Right lobe of liver (tissue), 6 donors: ENCODE measurements around the gene TRMT1L. TPM values are rescaled to one million over a fixed set of nuclear protein-coding genes. Genes with fewer than 3 reads are reported as not detected.

Source experiments
- ATAC-seq, 4 donors: fragments of 200-7000 bp; cut with Tn5 transposase; one replicate each; pipeline ENCODE4 v1.9.1; 2020; ENCODE audit warnings: mild to moderate bottlenecking in 4 of 4, moderate library complexity in 4 of 4
- DNase-seq, 3 donors: peaks; one replicate each; pipeline ENCODE4 v3.0.0-alpha.2; 2020
- H3K27ac ChIP-seq, 3 donors: fragments of 200-600 bp; one replicate each; pipeline ENCODE4 v1.8.0; 2022
- H3K27me3 ChIP-seq, 2 donors: fragments of 200-600 bp; one replicate each; pipeline ENCODE4 v1.8.0; 2022
- H3K36me3 ChIP-seq, 4 donors: fragments of 200-600 bp; sonication (generic) in 1 of 4; one replicate each; pipeline versions ENCODE4 v1.5.1 to v1.8.0; 2017 to 2022; ENCODE audit warnings: control low read depth in 1 of 4
- H3K4me1 ChIP-seq, 4 donors: fragments of 200-600 bp; sonication (generic) in 1 of 4; one replicate each; pipeline versions ENCODE4 v1.5.1 to v1.8.0; 2017 to 2022; ENCODE audit warnings: control low read depth in 1 of 4
- H3K4me3 ChIP-seq, 3 donors: fragments of 200-600 bp; one replicate each; pipeline ENCODE4 v1.8.0; 2022
- H3K9me3 ChIP-seq, 4 donors: fragments of 200-600 bp; sonication (generic) in 1 of 4; one replicate each; pipeline versions ENCODE4 v1.5.1 to v1.8.0; 2017 to 2022; ENCODE audit warnings: control low read depth in 1 of 4
- CTCF ChIP-seq, 4 donors: fragments of 200-600 bp in 3 of 4; fragments of 450-650 bp in 1 of 4; IDR thresholded peaks; one replicate each; pipeline versions ENCODE4 v1.5.1 to v1.8.0; 2016 to 2022; ENCODE audit warnings: antibody characterized with exemption in 4 of 4, mild to moderate bottlenecking in 2 of 4
- POLR2A ChIP-seq: fragments of 450-650 bp; IDR thresholded peaks from one replicate; pipeline ENCODE4 v1.6.1; 2017; ENCODE audit warnings: antibody characterized with exemption, mild to moderate bottlenecking
- whole genome bisulfite sequencing: methylation state at CpG from one replicate; pipeline ENCODE4 v1.1.6; 2018; ENCODE audit warnings: low coverage, low lambda C conversion rate; ENCODE audit not compliant: insufficient coverage; ENCODE audit errors: missing lambda C conversion rate; 5-methylcytosine and 5-hydroxymethylcytosine counted together
- intact Hi-C, 2 donors: fragments of 100-400 bp; cut with DNase I; formaldehyde crosslinking; loops; one replicate each; pipeline versions ENCODE4 v1.11.2 to v1.14.1; 2022
- total RNA-seq, 6 experiments: library from RNA; depleted of rRNA in 2 of 6; stranded (reverse); fragments of >200 nt in 2 of 6; fragmentation: NEBNext Ultra II Directional in 3 of 6; extraction: Animal tissue kit (Norgen Biotek cat#: 25700) in 3 of 6; gene quantifications; one replicate each; pipeline versions ENCODE4 v1.1.0 to v1.2.4, GENCODE V29; 2016 to 2023
- donor health status: DM: no; HTN: yes; CAD: no.
- donor health status: DM: no; HTN: no; CAD: no.
- donor health status: DM: no; HTN: no; CAD: no.
- donor health status: DM: no; HTN: yes; CAD: no.
- donor health status: DM: no; HTN: yes; CAD: no.

Gene TRMT1L
- total RNA-seq, 6 experiments from 2014 or later = 7.9 to 19.2 (median 10.3) TPM

DNA sequence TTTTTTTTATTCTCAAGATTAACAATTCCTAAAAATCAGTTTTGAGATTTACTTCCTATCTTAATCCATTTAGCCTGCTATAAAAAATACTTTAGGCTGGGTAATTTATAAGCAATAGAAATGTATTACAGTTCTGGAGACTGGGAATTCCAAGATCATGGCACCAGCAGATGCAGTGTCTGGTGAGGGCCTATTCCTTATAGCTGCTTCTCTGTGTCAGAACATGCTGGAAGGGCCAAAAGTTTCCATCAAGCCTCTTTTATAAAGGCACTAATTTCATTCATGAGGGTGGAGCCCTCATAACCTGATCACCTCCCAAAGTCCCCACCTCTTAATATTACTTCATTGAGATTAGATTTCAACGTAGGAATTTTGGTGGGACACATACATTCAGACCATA is 69.7 kb downstream of the TRMT1L start:
- TF ChIP-seq CTCF (IDR thresholded peaks at IDR 0.05) (no peak), POLR2A (no peak)
- 93% methylated on average over 1 of the region's 1 CpG for WGBS
- Histone ChIP-seq H3K27ac (no peak overlapping the region), H3K4me3 (no peak overlapping the region), H3K4me1 (no peaks in the 10 kb centered on the region), H3K36me3 (no peaks in the 10 kb centered on the region), H3K9me3 (no peaks in the 10 kb centered on the region), H3K27me3 (no peaks in the 10 kb centered on the region)
- intact Hi-C loops = no loop called here
- no peak for ATAC-seq
- no peak for DNase-seq

DNA sequence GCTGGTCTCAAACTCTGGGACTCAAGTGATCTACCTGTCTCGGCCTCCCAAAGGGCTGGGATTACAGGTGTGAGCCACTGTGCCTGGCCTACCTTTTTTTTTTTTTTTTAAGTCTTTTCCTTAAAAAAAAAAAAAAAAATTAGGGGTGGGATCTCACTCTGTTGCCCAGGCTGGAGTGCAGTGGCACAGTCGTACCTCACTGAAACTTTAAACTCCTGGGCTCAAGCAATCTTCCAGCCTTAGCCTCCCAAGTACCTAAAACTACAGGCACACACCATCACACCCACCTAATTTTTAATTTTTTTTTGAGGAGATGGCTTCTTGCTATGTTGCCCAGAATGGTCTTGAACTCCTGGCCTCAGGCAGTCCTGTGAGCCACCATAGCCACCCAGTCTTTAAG is 72.9 kb downstream of the TRMT1L start:
- intact Hi-C loops = no loop called here
- Histone ChIP-seq H3K4me1 (no peaks in the 10 kb centered on the region), H3K36me3 (no peaks in the 10 kb centered on the region), H3K9me3 (no peaks in the 10 kb centered on the region), H3K27me3 (no peaks in the 10 kb centered on the region), H3K27ac (no peak overlapping the region), H3K4me3 (no peak overlapping the region)
- WGBS = 93% methylated on average over 2 of the region's 2 CpGs
- TF ChIP-seq POLR2A (no peak), CTCF (IDR thresholded peaks at IDR 0.05) (no peak)
- DNase-seq (no peak), ATAC-seq (no peak)

- intact Hi-C loops = no loop called here
- no peak overlapping the region for H3K27ac ChIP-seq
- no peaks in the 10 kb centered on the region for H3K9me3 ChIP-seq
- no peaks in the 10 kb centered on the region for H3K36me3 ChIP-seq
- no peak for TF ChIP-seq POLR2A
- no peak for TF ChIP-seq CTCF (IDR thresholded peaks at IDR 0.05)
- DNase-seq (no peak), ATAC-seq (no peak)
- peaks cover 0 to 1% (median 0%) of the 10 kb centered on the region in 4 donors for H3K4me1 ChIP-seq
- H3K27me3 ChIP-seq = no peaks in the 10 kb centered on the region
- no peak overlapping the region for H3K4me3 ChIP-seq
These were observed 76.3 kb downstream of the TRMT1L start for GRCh38 chr1:185080422-185080821.

DNA sequence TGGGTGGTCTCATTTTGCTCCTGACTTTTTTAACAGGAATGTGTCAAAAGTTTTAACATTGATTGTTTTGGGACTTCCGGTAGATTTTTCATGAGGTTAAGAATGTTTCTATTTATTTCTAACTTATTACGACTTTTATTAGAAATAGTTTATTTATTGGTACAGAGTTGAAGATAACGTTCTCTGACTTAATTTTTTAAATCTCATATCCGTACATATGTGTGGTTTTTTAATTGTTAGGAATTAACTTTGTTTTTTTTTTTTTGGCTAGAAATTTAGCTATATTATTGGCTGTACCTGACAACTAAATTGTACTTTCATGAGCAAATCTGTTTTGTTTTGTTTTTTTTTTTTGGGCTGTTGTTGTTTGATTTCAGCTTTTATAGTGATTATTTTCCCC is 79.4 kb downstream of the TRMT1L start:
- intact Hi-C loops = no loop called here
- Histone ChIP-seq H3K4me1 (peaks cover 0 to 1% (median 0%) of the 10 kb centered on the region in 4 donors), H3K36me3 (no peaks in the 10 kb centered on the region), H3K27ac (no peak overlapping the region), H3K27me3 (no peaks in the 10 kb centered on the region), H3K9me3 (no peaks in the 10 kb centered on the region), H3K4me3 (no peak overlapping the region)
- DNase-seq (no peak), ATAC-seq (no peak)
- TF ChIP-seq CTCF (IDR thresholded peaks at IDR 0.05) (no peak), POLR2A (no peak)
- 54% methylated on average over 4 of the region's 4 CpGs for WGBS

DNA sequence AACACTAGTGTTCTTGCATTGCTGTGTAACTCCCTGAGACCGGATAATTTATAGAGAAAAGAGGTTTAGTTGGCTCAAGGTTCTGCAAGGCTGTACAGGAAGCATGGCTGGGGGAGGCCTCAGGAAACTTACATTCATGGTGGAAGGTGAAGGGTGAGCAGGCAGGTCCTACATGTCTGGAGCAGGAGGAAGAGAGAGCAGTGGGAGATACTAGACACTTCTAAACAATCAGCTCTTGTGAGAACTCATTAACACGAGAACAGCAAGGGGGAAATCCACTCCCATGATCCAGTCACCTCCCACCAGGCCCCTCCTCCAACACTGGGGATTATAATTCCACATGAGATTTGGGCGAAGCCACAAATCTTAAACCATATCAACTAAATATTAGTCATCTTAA is 81.3 kb downstream of the TRMT1L start:
- Histone ChIP-seq H3K9me3 (no peaks in the 10 kb centered on the region), H3K4me3 (no peak overlapping the region), H3K27me3 (no peaks in the 10 kb centered on the region), H3K4me1 (peaks cover 0 to 1% (median 0%) of the 10 kb centered on the region in 4 donors), H3K27ac (no peak overlapping the region), H3K36me3 (no peaks in the 10 kb centered on the region)
- intact Hi-C loops = no loop called here
- 80% methylated on average over 3 of the region's 3 CpGs for WGBS
- DNase-seq = no peak
- TF ChIP-seq CTCF (IDR thresholded peaks at IDR 0.05) = no peak
- TF ChIP-seq POLR2A = no peak
- no peak for ATAC-seq
